ENCODE data around the gene MPST.

The MPST gene

DNA sequence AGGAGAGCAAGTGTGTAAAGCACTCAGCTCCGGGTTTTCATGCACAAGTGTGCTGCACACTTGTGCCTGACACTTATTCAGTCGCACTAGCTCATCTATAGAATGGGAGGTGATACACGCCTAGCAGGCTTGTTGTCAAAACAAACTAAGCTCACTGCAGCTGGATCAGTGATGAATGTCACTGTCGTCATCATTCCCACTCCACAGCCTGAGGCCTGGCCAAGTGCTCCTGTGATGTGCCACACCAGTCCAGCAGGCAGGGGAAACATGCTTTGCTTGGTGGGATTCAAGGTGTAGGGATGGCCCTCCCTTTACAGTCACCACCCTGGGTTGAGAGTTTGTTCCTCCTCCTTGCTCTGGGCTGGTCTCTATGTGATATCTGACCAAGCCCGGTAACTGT, 6.8 kb downstream of the MPST start:
- Mint-ChIP-seq H3K36me3 (no peaks in the 10 kb centered on the region), H3K27ac (no peak overlapping the region), H3K4me3 (no peak overlapping the region), H3K9me3 (no peaks in the 10 kb centered on the region), H3K4me1 (peaks cover 4% of the 10 kb centered on the region), H3K27me3 (peaks cover 1% of the 10 kb centered on the region)

DNA sequence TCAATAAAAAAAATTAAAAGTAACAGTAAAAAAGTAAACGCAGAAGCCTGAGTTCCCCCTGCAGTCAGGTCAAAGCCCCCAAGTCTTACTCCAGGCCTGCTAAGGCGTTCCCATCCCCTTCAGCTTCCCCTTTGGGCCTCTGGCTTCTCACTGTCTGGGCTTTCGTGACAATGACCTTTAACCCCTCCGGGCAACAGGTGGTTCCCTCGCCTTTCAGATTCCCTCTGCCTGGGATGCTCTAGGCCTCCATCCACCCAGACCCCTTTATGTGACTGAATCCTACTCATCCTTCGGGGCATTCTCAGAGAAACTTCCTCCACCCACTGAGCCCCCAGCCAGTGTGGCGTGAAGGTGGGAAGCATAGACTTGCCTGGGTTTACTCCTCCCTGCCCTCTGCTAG, 8.0 kb downstream of the MPST start:
- Mint-ChIP-seq H3K36me3 (no peaks in the 10 kb centered on the region), H3K4me3 (no peak overlapping the region), H3K27ac (no peak overlapping the region), H3K4me1 (no peaks in the 10 kb centered on the region), H3K27me3 (no peaks in the 10 kb centered on the region), H3K9me3 (no peaks in the 10 kb centered on the region)

DNA sequence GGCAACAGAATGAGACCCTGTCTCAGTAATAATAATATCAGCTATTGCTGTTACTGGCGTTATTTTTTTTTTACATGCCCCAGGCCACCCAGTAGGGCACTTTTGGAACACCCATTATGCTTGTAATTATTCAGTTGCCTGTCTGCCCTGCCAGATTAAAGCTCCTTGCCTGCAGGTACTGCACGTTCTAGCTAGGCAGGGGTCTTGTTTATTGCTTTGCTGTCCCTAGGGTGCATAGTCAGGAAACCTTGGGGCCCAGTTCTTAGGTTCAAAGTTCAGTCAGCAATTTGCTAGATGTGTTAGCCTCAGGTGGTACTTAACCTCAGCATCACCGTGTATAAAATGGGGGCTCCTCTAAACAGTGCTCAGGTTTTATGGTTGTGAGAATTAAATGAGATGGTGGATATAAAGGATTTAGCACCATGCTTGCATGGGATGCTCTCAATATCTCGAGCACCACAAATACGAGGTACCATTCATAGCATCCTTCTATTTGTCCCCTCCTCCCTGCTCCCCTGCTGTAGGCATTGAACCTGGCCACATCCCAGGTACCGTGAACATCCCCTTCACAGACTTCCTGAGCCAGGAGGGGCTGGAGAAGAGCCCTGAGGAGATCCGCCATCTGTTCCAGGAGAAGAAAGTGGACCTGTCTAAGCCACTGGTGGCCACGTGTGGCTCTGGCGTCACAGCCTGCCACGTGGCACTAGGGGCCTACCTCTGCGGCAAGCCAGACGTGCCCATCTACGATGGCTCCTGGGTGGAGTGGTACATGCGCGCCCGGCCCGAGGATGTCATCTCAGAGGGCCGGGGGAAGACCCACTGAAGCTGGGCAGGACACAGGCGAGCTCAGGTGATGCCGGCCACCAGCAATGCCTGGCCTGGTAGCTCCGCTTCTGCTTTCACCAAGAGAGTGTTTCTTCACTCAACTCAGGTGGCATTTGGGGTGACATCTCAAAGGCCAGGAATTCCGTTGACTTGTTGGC, 9.4 kb downstream of the MPST start:
- Mint-ChIP-seq H3K9me3 (no peaks in the 10 kb centered on the region), H3K4me3 (no peak overlapping the region), H3K27me3 (no peaks in the 10 kb centered on the region), H3K36me3 (no peaks in the 10 kb centered on the region), H3K27ac (no peak overlapping the region), H3K4me1 (no peaks in the 10 kb centered on the region)

DNA sequence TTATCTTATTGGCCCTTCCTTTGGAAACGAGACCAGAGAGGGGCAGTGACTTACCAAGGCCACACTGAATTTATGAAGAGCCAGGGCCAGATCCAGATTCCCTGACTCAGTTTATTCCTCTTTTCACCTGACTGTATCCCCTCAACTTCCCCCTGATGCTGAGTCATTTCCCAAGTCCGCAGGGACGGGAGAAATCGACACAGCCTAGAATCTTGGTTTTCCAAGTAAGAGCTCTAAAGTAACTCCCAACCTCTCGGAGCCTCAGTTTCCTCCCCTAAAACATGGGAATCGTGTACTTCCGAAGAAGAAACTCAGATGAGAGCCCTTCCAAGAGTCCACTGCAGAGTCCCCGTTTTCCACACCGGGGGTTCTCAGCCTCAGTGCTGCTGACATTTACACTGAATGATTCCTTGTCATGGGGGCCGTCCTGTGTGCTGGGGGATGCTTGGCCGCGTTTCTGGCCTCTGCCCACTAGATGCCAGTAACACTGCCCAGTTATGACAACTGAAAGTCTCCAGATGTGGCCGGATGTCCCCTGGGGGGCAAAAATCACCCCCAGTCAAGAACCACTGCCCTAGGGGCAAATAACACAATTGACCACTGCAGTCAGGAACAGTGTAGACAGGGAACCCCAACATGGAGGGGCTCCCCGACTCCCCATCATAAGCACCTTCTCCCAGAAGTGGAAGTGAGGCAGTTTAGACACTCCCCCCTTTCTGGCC, 11.2 kb downstream of the MPST start:
- H3K36me3 Mint-ChIP-seq, result no peaks in the 10 kb centered on the region
- H3K27ac Mint-ChIP-seq, result no peak overlapping the region
- no peak overlapping the region for H3K4me3 Mint-ChIP-seq
- H3K4me1 Mint-ChIP-seq, result no peaks in the 10 kb centered on the region
- no peaks in the 10 kb centered on the region for H3K27me3 Mint-ChIP-seq
- no peaks in the 10 kb centered on the region for H3K9me3 Mint-ChIP-seq

DNA sequence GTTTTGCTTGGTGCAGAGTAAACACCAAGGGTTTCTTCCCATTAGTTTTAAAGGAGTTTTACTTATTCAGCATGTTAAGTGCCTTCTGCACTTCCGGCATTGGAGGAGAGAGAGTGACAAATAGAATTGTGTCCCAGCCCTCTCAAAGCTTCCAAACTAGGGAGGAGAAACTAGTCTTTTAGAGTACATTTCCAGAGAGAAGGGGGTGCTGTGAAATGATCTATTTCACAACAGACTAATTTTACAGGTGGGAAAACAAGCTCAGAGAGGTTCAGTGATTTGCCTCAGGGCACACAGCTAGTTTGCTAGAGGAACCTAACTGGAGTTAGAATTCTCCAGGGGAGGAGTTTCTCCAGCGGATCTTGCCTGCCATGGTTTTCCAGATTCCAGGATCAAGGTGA, 12.6 kb downstream of the MPST start:
- Mint-ChIP-seq H3K9me3 (no peaks in the 10 kb centered on the region), H3K4me1 (no peaks in the 10 kb centered on the region), H3K4me3 (no peak overlapping the region), H3K27ac (no peak overlapping the region), H3K36me3 (no peaks in the 10 kb centered on the region), H3K27me3 (peaks cover 2% of the 10 kb centered on the region)

DNA sequence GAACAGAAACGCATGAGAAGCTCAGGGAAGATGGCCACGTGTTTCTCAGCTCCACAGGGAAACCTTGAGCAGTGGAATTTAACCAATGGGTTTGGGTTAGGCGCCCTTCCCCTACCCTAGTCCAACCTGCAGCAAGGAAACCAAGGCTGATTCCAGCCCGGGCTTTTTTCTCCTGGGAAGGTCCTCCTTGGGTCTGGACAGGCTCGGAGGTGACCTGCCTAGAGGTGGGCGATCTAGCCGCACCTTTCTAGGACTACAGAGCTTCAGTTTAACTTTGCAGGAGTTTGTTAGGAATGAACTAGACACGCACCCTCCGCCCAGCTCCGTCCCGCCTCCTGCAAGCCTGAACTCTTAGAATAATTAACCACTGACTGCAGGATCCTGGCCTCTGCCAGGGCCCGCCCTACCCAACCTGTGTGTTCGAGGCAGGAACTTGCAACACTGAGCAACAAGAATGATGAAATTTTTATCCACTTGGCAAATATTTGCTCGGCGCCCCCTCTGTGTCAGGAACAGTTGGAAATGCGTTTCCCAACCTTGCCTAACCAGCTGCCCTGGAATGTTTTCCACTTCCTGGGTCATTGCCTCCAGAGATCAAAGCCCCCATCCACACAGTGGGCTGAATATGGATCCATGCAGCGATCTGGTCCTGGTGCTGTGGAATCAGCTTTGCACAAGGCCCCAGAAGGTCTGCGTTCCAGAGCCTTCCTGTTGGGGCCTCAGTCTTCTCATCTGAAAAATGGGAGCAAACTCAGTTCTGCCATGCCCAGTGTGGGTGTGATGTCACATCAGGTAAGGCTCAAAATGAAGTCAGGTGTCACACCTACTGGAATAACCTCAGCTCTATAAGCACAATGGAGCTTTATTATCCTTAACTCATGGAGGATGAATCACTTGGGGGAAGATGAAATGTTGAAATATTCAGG, 13.3 kb downstream of the MPST start:
- peaks cover 5% of the 10 kb centered on the region for H3K27me3 Mint-ChIP-seq
- H3K4me3 Mint-ChIP-seq, result no peak overlapping the region
- H3K4me1 Mint-ChIP-seq, result no peaks in the 10 kb centered on the region
- H3K36me3 Mint-ChIP-seq, result no peaks in the 10 kb centered on the region
- H3K9me3 Mint-ChIP-seq, result no peaks in the 10 kb centered on the region
- no peak overlapping the region for H3K27ac Mint-ChIP-seq

DNA sequence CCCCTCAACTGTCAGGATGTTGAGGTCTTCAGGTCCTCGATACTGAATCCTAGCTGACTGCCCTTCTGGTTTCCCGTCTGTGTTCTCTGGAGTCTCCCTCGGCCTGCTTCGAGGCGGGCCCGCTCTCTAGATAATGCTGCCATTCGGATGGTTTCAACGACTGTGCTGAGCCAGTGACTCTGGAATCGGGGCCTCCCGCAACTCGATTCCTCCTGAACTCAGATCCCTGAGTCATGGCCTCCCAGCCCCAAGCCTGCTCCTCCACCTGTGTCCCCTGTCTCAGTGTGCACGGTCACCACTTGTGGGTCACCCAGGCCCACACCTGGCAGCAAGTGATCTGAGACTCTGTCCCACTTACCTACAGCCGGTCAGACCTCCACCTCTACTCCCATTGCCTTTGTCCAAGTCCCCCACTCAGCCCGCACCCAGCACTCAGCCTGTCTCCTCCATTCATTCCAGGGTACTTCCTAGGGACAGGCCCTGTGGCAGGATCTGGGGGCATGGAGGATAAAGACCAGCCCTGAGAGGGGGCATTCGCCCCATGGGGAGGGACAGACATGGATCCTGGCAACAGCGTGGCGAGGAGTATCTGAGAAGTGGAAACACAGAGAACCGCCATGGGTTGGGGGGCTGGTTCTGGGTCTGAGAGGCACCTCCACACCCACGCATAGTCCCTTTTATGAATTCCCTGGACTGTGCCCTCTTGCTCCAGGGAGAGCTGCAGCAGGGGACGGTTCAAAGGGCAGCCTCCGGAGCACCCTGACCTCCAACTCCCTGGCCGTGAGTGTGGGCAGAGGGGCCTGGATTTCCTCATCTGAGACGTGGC, 14.3 kb downstream of the MPST start:
- Mint-ChIP-seq H3K27ac (no peak overlapping the region), H3K36me3 (no peaks in the 10 kb centered on the region), H3K4me3 (no peak overlapping the region), H3K9me3 (no peaks in the 10 kb centered on the region), H3K4me1 (no peaks in the 10 kb centered on the region), H3K27me3 (peaks cover 5% of the 10 kb centered on the region)

DNA sequence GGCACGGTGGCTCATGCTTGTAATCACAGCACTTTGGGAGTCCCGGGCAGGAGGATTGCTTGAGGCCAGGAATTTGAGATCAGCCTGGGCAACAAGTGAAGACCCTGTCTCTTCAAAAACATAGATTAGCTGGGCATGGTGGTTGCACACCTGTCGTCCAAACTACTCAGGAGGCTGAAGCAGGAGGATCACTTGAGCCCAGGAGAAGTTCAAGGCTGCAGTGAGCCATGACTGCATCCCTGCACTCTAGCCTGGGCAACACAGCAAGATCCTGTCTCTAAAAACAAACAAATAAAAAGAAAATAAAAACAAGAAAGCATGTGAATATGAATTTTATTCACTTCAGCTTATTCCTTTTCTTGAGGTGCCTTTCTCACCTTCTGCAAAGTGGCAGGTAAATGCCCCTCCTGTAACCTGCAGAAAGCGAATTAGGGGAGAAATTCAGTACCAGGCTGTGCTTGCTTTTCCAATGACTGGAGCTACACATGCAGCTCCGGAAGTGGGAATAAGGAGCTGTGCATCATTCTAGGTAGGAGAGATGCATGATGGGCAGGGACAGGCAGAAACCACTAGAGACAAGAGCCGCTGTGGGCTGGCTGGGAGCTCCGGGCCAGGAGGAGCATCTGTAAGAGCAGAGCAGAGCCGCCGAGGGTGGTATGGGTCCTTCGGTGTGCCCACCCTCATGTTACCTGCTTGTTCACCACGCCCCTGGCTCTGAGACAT, 17.3 kb downstream of the MPST start:
- Mint-ChIP-seq H3K9me3 (no peaks in the 10 kb centered on the region), H3K27me3 (peaks cover 5% of the 10 kb centered on the region), H3K4me1 (no peaks in the 10 kb centered on the region), H3K4me3 (no peak overlapping the region), H3K27ac (no peak overlapping the region), H3K36me3 (no peaks in the 10 kb centered on the region)

DNA sequence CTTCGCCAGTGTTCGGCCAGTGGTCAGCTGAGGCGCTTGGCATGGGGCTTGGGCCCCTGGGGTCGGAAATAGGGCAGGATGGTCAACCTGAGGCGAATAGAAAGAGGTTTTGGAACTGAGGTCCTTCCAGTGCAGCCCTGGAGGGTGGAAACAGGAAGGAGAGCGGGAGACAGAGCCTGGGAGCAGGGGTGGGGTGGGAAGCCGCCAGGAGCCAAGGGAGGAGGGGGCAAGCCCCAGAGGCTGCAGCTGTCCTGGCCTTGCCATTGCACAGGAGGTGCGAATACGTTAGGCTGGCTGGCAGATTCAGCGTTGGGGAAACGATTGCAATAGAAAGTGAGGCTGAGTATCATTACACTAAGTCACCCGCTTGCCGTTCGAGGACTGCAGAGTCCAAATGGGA, 18.1 kb downstream of the MPST start:
- Mint-ChIP-seq H3K27me3 (peaks cover 5% of the 10 kb centered on the region), H3K4me1 (no peaks in the 10 kb centered on the region), H3K9me3 (no peaks in the 10 kb centered on the region), H3K27ac (no peak overlapping the region), H3K36me3 (no peaks in the 10 kb centered on the region), H3K4me3 (no peak overlapping the region)

DNA sequence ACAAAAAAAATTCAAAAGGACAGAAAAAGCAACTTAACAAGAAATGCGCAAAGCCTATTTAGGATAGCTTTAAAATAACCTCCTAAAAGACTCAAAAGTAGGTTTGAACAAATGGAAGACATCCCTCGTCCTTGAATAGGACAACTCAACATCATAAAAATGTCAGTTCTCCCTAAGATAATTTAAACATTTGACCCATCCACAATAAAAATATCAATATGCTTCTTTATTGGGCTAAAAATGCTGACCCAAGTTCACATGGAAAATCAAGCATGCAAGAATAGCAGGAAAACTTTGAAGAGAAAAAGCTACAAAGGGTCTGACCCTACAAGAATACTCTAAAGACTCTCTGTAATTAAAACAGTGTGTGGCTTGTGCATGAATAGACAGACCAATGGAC, 19.9 kb downstream of the MPST start:
- Mint-ChIP-seq H3K27me3 (peaks cover 5% of the 10 kb centered on the region), H3K9me3 (no peaks in the 10 kb centered on the region), H3K36me3 (no peaks in the 10 kb centered on the region), H3K27ac (no peak overlapping the region), H3K4me1 (no peaks in the 10 kb centered on the region), H3K4me3 (no peak overlapping the region)

DNA sequence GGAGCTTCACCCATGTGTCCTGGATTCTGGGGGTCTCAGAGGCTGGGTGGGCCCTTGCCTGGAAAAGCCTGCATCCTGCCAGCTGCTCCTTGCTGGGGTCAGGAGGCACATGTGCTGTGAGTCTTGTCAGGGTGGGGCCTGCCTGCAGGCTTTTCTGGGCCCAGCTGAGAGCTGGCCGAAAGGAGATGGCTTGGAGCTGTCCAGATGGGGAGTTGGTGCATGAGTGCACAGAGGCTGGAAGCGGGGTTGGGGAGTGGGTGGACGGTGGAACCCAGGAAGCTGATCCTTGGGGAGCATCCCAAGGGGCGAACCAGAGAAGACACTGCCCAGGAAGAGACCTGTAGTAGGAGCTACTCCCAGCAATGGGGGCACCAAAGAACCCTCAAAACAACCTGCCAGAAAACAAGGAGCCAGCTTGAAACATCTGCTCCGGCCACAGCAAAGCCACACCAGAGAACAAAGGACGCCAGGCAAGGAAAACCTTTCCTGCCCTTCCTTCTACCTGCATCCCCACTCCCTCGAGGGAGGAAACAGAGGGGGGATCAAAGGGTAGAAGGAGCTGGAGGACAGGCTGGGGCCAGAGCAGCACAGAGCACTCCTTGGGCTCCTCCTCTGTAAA, 23.8 kb downstream of the MPST start:
- Mint-ChIP-seq H3K36me3 (no peaks in the 10 kb centered on the region), H3K9me3 (no peaks in the 10 kb centered on the region), H3K27me3 (no peaks in the 10 kb centered on the region), H3K27ac (no peak overlapping the region), H3K4me3 (no peak overlapping the region), H3K4me1 (peaks cover 6% of the 10 kb centered on the region)

DNA sequence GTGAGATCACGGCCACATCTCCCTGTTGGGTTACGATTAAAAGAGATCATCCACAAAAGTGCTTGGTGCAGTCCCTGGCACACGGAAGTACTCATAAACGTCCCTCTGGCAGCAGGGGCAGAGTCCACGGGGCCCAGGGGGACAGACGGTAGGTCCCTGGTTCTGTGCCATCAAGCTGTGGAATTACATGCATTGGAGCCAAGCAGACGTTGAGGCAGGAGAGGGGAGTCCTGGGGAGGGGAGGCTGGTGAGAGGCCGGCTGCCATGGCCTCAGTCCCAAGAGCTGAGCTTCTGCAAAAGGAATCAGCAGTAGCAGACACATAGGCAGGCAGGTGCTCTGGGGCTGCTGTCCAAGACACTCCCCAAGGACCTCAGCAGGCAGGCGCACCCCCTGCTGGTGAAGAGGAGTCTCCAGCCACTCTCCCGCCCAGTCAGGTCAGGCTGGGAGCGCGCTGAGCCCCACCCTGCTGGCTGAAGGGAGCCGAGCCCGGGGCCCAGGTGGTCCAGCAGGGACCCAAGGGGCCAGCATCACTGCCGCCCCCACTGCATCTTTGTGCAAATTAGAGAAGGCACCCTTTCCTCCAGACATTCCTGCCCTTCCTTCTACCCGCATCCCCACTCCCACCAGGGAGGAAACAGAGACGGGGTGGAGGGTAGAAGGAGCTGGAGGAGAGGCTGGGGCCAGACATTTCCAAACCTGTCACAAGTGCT, 24.4 kb downstream of the MPST start:
- Mint-ChIP-seq H3K4me3 (no peak overlapping the region), H3K27ac (no peak overlapping the region), H3K4me1 (peaks cover 6% of the 10 kb centered on the region), H3K9me3 (no peaks in the 10 kb centered on the region), H3K27me3 (no peaks in the 10 kb centered on the region), H3K36me3 (no peaks in the 10 kb centered on the region)

All from activated naive CD4-positive, alpha-beta T cell treated with anti-CD3 and anti-CD28 coated beads, Interleukin-2, amount 50 U/mL, for 24 hours (primary cell).